NOMO-1 treated with dmso at 0.1 percent for 144 hours (cell line): Measurements from ENCODE around the gene PCDH9.
"Not testable (repeated sequence)": the region's sequence is repeated elsewhere in the genome, so short reads cannot be mapped to it uniquely, and the experiment has no call there.

ENCODE experiments used
- DNase-seq: peaks from one replicate; lab custom pipeline; 2025; ENCODE audit not compliant: unreplicated experiment; lab: John Stamatoyannopoulos, UW

The PCDH9 gene

GRCh38 chr13:66680031-66680430 lies 550.1 kb downstream of the PCDH9 start:
- no peak for DNase-seq

- no peak for DNase-seq
Measured at GRCh38 chr13:66675620-66676019, 554.5 kb downstream of the PCDH9 start.

DNA sequence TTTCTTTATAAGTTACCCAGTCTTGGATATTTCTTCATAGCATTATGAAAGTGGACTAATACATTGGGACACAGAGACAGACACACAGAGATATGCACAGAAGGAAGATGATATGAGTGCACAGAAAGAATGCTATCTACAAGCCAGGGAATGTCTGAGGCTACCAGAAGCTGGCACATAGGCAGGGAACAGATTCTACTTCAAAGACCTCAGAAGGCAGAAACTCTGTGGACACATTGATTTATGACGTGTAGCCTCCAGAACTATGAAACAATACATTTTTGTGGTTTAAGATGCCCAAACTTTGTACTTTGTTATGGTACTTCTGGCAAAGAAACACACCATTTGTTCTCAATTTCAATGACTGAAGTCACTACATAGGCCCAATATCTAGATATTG lies 556.7 kb downstream of the PCDH9 start:
- no peak for DNase-seq

- no peak for DNase-seq
Measured at GRCh38 chr13:66665991-66666390, 564.1 kb downstream of the PCDH9 start.

DNA sequence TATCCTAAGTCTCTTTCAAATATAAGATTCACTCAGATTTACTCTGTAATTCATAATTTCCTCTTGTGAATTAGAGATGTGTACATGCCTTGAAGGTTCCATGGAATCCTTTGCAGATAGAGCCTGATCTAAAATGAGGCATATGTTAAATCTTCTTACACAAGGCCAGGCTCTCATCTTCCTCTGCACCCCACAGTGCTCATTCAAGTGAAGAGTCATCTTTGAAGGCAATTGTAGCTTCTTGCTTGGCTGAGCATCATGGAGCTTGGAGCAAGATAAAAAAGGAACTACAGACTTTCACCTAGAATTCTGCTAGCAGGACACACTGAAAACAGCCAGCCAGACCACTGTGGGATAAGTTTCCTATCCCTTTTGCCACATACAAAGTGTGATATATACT lies 566.4 kb downstream of the PCDH9 start:
- DNase-seq, result no peak

GRCh38 chr13:66663206-66663605 lies 566.9 kb downstream of the PCDH9 start:
- DNase-seq, result no peak

DNA sequence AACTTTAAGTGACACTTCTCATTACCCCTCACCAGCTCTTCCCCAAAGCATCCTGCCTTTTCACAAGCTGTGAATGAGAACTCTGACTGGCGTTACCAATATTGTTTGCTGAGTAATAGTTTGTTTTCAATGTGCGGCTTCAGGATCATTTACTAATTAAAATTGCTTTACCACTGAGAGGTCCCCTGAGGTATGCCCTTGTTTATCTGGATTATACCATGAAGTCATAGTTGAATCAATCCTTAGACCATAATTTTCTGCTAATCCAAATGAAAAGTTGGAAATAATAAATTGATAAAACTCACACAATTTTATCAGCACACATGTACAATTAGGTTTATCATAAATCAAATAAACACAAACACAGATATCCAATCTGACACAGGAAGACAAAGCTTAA lies 568.8 kb downstream of the PCDH9 start:
- no peak for DNase-seq

GRCh38 chr13:66660468-66660813 lies 569.7 kb downstream of the PCDH9 start:
- no peak for DNase-seq

DNA sequence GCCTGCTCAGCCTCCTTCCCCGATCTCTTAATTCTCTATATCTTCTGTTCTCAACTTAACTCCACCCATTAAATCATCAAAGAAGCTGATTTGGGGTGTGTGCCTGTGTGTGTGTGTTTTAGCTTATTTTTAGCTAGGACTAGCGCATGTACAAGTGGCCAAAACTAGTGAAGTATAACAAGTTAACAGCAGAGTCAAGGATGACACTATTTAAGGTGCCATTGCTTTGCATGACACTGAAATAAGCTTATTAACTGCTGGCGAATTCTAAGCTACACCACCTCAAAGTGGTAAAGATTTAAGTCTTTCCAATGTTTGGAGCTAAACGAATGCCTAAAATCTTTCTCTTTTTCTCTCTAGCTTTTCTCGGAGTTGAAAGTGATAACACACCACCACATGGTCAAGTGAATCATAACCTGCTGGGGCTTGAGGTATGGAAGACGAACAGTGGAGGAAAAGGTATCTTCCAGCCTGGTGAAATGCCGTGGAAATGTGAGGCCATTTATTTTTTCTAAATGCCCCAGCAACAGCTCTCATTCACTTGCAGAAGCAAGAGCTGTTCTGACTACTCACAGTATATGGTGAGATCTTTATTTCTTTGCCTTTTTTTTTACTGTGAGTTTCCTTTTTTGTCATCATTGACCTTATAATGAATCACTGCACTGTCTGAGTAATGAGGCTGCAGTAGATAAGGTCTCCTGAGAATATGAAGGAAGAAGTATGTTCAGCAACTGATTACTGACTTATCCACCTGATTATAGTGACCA lies 570.3 kb downstream of the PCDH9 start:
- DNase-seq, result no peak

DNA sequence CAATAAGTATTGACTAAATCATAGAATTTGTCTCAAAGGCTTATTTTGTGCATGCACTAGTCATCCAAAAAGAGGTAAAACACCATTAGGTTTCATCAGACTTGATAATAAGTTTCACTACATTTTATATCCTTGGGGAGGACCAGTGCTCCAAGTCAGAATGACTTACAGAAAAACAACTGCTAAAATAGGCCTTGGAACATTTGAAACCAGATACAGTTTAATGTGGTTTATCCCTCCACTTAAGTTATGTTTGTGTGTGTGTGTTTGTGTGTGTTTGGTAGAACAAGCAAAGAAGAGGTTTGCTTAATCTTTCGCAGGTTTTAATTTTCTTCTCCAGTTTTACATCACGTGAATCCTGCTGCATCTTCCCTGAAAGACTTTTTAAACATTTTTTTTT lies 570.9 kb downstream of the PCDH9 start:
- DNase-seq, result no peak

DNA sequence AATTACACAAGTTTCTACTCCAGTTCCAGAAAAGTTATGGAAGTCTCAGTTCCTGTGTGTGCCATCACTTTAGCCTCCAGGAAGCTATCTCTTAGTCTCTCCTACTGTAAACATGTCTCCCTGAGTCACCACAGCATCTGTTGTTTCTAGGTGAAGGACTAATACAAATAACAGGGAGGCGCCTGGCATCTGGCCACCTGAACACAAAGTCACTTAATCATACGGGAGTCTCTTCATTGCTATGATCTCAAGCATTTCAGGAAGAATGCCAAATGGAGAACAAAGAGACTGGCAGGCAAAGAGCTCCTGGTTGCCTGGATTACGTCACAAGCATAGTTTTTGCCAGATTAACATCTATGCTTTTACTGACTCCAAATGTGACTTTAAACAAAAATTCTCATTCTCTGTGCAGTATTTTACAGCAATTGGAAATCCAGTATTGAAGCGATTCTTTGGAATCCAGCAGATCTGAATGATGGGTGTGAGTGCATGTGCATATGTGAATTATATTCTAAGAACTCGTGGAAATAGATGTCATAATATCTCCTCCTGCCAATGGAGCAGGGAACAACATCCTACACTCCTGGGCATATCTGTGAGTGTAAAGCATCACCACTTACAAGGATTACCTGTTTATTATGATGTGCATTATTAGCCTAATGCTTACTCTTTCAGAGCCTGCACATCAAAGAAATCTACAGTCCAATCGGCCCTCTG lies 572.8 kb downstream of the PCDH9 start:
- no peak for DNase-seq

DNA sequence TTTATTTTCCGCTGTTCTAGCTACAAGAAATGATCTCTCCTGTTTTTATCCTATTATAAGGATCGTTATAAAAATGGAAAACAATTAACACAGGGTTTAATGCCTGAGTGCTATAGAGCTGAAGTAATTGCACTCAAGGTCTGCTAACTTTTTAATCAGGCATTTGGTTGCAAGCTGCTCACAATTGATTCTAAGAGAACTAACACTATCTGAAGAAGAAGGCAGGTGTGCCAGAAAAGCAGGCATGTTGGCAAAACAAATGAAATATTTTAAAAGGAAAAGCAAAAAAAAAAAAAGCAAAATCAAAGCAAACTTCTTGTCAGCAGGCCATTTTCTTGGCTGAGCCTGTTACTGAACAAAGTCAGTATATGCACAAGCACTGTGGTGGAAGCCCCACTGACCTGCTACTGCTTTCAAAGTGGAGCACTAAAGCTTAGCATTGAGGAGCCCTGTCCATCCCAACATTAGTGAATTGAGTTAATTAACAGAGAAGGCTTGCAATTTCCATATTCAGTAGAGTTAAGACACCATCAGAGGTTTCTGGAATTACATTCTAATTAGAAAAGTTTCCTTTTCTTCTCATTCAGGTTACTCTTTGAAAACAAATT lies 574.2 kb downstream of the PCDH9 start:
- DNase-seq, result no peak

DNA sequence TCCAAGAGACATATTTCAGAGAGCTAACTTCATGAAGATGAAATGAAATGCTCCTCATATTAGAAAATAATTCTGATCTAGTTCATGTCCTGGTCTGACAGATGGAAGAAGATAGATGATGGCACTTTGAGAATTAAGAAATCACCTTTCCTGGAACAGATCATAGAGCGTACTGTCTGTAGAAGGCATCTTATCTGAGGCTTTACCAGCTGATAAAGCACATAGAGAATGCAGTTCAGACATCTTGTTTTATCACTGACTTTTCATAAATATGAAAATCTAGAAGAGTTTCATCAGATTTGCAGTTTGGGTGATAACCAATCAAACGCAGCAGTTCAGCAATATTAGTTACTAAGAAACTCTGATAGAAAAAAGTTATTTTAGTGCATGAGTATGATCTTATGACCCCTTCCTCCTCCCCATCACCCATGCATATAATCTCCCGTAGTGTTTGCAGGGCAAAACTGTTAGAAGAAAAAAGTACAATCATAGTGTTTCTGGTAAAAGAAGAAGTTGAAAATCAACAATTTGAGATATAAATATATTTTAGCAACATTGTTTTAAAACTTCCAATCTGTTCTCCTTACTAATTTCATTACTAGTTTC lies 585.2 kb downstream of the PCDH9 start:
- DNase-seq, result no peak

GRCh38 chr13:66640231-66640630 lies 589.9 kb downstream of the PCDH9 start:
- DNase-seq, result no peak

DNA sequence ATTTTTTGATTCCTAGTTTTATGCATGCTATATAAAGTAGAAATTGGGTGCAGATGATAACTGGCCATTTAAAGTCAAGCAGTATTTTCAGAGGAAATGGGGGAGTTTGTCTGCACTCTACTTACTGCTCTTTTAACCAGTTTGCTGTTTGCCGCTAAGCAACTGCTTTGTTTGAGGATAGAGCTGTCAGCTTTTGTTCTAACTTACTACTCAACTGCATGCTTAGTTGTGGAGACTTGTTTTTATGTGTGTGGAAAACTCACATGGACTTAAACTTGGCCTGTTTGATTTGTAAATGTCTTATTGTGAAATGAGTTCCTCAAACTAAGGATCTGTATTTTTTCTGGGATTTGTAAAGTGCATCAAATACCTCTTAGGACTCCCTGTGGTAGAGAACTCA lies 591.1 kb downstream of the PCDH9 start:
- no peak for DNase-seq

- no peak for DNase-seq
Measured at GRCh38 chr13:66635526-66635925, 594.6 kb downstream of the PCDH9 start.

- no peak for DNase-seq
Measured at GRCh38 chr13:66634384-66634783, 595.8 kb downstream of the PCDH9 start.

DNA sequence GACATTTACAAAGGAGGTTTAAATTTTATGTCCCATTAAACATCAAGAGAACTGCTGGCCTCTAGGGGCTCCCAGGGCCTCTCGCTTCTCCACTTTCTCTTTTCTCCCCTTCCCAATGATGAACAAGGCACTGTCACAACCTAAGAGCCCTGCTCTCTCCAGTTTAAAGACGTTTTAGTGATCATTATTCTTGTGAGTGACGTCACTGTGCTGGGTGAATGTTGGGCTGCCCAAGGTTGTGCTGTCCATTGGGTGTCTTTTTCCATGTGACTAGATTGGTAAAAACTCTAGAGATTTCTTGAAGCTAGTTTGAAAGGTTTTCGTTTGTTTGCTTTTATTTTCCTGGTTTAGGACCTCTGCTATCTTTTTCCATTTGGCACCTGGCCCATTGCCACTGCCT lies 602.6 kb downstream of the PCDH9 start:
- no peak for DNase-seq

GRCh38 chr13:66624302-66624701 lies 605.8 kb downstream of the PCDH9 start:
- no peak for DNase-seq

DNA sequence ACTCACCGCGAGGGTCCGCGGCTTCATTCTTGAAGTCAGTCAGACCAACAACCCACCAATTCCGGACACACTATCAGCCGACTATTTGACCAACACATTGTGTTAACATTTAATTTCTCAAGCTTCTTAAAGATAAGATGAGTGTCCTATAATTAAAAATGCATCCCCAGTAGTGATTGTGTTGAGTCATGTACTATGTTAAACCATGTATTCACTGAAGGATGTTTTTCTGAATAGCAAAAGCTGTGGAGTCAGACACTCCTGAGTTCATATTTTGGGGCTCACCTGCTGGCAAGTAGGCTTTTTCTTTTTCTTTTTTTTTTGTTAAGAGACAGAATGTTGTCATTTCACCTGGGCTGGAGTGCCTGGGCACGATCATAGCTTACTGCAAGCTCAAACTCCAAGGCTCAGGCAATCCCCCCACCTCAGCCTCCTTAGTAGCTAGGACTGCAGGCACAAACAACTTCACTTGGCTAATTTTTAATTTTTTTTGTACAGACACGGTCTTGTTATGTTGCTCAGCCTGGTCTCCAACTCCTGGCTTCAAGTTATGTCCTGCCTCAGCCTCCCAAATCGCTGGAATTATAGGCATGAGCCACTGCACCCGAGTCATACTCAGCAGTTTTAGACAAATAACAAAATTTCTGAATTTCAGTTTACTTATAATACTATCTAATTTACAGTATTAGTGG lies 606.9 kb downstream of the PCDH9 start:
- DNase-seq, result no peak

GRCh38 chr13:66621906-66622447 lies 608.2 kb downstream of the PCDH9 start:
- DNase-seq, result not testable (repeated sequence)
